IPS DF 19.7 (cell line): ENCODE data around the gene COL17A1.
A peak's percentile ranks its signal among the peaks of the same experiment; 100 is the strongest.

ENCODE experiments used
- DNase-seq: peaks from one replicate; pipeline ENCODE4 v3.0.0-alpha.2; 2013; ENCODE audit warnings: low read depth, low spot score

Gene COL17A1

DNA sequence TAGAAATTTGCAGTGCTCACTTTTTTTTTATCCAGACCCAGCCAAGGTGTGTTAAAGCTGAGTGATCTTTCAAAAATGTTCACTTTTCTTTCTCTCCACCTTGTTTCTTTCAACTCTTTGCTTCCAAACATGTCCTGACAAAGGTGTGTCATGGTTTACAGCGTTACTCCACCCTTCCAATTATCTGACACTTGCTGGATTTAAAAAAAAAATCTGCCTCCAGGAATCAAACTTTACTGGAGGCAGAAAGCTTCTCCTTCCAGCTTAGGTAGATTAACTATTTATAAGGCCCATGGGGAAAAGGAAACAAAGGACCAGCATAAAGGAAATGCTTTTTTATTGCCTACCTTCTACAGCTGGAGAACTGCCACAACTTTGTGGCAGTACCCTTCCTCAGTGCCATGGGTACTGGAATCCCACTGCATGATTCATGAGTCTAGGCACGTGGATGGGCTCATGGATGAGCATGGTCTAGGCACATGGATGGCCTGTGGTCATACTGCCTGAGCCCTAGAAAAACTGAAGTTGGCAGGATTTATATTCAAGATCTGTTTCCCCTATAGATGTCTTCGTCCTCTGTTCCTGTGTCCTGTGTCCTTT is at the start of gene COL17A1:
COL17A1 (minus strand) TSS at position 80 of the 600 bp plus-strand sequence. CDS start 5,207 bp downstream, outside the sequence.
- DNase-seq: no peak

DNA sequence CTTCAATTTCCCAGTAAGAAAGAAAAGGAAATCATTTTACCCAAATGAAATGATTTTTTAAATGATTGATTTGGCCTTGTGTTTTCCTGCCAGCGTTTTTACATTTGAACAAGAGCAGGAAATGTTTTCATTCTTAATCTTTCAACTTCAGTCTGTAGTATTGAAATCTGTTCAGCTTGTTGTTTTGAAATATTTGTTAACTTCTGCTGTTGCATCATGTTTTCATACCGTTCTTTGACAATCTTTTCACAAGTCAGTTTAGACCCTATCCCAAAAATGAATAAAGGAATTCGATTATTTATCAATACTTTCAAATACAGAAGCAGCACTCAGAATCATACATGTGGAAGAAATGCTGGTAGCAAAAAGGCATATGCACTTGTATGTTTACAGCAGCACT is 44.4 kb upstream of the COL17A1 start:
- no peak for DNase-seq

DNA sequence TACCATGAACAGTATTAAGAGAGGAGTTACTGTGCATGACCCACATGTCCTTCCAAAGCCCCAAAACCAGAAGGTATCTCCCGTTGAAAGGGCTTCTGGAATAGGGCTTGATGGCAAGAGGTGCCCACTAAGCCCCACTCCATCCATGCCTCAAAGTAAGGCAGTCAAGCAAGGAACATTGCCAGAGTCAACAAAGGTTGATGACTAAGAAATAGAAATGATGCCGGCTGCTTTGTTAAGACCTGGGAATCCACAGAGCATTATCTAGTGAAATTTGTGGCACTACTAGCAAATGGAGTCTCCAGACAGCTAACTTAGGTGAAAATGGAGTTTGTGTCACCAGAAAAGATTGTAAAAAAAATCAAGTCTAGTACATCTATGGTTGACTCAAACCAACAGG is 42.5 kb upstream of the COL17A1 start:
- DNase-seq: no peak

DNA sequence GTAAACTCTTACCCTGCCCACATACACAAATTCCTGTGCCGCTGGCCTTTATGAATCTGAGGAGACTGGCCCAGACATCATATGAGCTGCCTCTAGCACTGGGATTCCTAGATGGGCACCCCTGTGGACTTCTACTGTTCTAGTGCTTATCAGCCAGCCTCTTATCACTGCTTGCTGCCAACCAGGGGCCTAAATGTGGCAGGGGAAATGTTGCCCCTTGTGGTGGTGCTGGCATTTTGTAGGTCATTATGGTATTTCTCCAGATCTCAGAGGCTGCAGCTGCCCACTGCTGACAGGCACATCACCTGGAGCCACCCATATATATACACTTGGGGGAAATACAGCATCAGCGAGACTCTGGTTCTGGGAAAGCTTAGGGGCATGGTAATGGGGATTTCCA is 41.7 kb upstream of the COL17A1 start:
- no peak for DNase-seq

DNA sequence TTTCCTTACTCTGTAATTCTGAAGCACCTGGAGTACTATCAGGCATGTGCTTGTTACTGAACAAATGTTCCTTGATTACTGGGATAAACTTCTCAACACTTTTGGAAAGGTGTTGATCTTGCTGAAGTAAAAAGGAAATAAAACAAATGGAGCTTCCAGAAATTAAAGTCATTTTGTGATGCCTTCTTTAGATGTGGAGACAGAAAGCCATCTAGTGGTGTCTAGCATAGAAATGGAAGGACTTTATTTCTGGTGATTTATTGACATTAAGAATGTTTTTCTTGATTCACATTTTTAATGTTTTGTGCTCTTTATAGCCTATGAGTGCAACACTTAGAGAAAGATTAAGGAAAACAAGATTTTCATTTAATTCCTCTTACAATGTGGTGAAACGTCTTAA is 37.7 kb upstream of the COL17A1 start:
- DNase-seq: no peak

DNA sequence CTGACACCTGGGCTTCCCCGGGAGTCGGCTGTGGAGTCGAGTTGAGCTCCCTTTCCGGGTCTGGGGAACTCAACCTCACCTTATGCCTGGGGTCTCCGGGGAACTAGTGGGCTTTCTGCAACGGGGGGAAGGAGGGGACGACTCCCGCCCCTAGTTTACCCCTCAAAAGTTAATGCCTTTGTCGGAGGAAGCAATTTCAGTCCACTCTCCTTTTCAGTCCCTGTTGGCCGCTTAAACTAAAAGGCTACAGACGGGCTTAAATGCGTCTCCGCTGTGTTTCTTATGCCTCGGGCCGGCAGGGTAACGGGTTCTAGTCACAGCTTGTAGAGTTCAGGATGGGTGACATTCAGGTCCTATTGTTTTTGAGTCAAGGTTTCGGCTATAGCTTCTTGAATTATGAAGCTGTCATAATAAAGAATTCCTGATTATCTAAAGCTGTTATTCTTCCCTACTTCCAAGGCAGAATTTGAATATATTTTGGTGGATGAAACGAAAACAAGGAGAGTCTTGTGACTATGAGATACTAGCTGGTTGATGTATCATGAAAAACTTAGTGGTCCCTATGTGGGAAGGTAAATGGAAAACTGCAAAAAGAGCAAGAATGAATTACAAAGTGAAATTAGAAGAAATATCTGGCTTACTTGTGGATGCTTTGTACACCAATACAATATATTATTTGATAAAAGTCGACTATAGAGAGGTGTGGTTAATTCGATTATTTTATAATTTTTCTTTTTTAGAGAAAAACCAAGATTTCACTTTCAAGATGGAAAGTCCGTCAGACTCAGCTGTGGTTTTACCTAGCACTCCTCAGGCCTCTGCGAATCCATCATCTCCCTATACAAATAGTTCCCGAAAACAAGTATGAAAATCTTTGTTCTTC is 36.8 kb upstream of the COL17A1 start:
- no peak for DNase-seq

DNA sequence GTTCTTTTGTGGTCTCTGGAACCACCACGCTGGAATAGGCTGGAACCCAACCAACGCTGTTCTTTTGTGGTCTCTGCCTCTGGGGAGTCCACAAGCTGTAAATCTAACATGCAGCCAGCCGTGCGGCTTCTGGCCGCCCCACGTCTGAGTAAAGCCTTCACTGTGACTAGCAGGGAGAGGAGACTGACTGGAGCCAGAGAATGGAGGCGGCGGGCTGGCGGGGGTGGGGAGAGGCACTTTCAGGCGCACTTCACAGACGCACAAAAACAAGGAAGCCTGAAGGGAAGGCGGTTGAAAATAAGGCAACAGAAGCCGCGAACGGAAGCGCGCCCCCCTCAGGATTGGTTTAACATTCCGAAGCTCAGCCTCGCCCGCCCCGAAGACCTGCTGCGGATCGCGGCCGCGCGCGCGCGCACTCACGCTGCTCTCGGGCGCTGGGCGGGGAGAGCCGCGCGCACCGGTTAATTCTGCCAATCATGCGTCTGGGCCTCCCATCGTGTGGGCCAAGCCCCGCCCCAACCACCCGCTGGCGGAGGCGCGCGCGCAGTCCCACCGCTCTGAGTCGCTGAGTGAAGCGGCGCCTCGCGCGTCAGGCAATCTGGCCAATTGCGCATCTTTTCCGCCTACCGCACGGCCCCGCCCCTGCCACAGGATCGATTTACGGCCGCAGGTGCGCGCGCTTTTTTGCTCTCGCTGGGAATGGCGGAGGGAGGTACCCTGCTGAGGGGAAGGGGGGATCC is 36.0 kb upstream of the COL17A1 start, which contains the start of gene SFR1:
SFR1 (plus strand) TSS at position 687 of the 740 bp plus-strand sequence; CDS start at position 700, 13 bp downstream.
- DNase-seq: peak; percentile 88

DNA sequence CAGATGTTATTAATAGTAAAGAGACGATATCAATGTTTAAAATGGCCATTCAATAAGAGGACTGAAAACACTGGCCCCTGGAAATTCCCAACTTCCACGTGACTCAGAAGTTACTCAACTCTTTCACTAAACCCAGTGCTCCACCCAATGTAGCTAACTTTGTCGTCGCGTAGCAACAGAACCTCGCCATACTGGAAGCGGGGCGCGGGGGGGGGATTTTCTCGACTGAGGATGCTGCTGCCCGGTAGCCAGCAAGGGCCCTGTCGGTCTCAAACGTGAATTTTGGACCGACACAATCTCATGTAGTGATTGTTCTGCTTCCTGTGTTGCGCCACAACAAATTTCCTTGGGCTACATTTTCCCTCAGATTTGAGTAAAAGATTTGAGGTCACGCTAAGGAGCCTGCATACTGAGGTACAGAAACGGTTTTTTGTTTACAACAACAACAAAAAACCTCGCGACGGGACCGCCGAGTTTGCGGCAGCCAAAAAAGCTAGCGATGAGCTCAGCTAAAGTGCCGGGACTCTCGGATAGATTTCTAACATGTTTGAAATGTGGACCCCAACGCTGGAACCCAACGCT is 35.3 kb upstream of the COL17A1 start:
- DNase-seq: peak; percentile 72

DNA sequence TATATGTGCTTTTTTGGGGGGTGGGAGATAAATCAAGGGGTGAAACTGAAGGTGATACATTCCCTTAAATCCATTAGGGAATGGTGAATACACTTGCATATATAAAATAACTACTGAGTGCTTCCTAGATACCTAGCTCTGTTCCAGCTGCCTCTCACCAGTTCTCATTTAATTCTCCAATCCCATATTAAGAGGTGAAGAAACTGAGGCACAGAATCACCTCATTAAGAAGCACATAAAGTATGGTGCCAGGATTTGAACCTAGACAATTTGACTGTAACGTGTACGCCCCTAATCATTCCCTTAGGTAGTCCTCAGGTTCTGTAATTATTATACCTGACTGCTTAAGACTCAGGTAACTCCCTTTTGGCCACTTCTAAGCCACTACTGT is 34.8 kb upstream of the COL17A1 start:
- no peak for DNase-seq

DNA sequence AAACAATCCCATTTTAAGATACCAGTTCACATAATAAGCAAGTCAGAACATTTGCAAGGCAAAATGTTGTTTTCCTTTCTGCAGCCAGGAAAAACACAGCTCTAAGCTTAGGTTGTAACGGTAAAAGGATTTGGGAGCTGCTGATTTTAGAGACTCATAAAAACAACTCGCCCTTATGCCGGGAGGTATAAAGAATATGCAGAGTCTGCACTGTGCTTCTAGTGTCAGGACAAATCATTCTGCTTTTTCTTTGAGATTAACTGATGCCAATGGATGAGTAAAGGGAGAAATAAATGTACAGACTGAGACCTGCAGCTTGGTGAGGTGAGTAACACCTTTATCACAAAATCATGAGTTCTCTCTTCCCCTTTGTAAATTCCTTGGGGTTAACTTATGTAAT is 34.3 kb upstream of the COL17A1 start:
- DNase-seq: no peak

DNA sequence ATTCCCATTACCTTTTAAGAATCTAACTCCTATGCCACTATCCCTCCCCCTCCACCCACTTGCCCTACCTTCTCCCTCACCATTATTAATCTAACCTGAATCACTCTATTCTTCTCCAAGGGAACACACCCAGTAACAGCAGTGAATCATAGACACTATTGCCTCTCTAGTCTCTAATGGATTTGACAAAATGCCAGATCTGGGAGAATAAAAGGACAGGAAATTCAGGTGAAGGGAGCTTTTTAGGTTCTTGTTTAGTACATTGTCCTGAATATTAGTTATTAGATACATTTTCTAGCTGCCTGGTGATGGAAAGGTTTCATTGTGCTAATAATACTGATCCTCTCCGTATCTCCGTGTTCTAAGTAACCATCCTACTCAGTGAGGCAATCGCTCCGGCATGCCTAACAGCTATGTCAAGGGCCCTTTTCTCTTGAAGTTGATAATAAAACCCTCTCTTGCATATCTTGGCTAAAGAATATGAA is 32.2 kb upstream of the COL17A1 start:
- DNase-seq: no peak

DNA sequence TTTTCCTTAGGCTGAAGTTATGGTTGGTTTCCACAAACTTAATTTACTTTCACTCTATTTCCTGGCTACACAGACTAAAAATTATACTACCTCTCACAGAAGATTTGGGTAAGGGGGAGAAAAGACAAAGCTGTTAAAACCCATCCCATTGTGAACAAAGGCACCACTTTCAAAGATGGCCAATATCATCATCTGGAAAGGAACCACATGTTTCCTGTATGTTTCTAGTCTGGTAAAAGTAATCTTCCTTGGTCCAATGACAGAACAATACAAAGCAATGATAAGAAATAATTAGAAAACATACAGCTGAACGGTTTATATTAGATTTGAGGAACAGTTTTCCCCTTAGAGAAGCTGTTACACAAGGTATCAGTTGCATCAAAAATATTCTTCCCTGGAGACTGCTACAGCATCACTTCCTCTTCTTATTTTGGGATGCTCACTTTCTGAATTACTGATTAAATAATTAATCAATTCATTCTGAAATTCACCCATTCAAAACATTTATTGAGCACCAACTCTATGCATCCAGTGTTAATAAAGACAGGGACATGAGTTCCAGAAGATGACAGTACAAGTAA is 27.8 kb upstream of the COL17A1 start:
- DNase-seq: no peak

DNA sequence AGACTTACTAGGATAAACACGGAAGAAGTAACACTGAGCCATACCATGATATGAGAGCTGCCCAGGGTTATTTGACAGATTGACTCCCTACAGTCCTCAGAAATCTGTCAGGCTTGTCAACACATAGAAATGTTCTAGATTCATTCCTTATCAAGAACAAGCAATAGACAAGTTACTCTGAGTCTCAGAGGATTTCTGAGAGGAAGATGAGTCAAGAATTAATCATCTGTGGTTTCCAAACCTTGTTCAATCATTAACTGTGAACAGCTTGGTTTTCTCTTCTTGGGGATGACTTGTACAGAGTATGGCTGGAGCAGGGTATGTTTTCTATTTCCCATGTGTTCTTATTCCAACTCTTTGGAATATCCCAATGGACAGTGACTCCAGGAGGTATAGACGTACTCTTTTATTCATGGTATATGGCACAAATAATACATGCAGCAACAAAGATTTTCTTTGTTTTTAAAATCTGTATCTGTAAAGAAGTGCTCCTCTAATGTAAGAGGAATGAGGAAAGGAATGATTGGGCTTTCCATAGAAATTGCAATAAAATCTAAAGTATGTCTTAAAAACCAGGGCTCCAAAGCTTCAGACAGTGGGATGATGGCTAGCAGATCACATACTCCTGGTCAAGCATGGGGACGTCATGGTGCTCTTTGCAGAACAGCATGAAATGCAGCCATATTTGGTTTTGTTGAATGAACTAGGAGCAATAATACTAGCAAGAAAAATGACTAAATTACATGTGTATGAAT is 24.4 kb upstream of the COL17A1 start:
- DNase-seq: no peak

DNA sequence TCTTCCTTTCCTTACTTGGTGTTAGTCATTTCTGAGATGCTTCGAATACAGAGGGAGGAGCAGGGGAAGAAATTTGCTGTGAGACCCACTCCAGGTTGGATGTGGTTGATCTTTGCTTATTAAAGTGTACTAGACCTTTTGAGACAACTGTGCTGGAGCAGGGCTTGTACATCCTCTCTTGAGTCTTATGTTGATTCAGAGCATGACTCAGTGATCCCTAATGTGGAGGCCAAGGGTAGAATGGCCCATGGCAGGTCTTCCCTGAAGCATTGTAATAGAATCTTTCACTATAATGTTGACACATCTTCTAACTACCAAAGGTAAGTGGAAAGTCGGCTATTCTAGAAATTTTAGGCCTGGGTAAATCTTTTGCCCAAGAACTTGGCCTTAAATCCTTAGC is 19.2 kb upstream of the COL17A1 start:
- no peak for DNase-seq

DNA sequence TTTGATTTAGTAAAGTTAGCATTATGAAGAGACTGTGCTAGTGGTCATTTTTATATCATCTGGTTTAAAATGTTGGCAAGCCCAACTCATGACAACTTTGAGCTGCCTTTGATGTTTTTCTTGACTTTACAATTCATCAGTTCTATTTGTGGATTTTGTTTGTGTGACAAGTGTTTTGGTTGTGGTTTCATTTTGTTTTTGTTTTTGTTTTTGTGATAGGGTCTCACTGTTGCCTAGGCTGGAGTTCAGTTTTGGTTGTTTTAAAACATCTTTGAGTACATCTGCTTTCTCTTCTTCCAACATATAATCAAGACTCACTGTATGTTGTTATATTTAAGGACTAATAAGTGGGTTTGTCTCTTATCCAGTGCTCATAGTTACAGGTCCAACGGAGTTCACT is 18.7 kb upstream of the COL17A1 start:
- no peak for DNase-seq

DNA sequence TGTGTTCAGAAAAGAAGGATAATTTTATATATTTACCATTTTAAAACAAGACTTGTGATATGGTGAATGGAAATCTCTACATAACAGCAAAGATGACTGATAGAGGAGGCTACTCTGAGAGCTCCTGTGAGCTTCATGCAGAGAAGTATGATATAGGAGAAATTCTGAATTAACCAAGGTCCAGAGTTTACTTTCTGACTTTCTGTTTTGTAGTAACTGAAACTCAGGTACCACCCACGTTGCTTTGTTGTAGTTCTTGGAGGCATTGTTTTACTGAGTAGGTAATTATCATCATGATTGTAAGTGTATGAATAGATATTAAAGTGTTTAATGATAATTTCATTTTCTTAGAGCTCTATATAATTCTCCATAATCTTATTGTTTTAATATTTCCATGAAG is 18.3 kb upstream of the COL17A1 start:
- DNase-seq: no peak

DNA sequence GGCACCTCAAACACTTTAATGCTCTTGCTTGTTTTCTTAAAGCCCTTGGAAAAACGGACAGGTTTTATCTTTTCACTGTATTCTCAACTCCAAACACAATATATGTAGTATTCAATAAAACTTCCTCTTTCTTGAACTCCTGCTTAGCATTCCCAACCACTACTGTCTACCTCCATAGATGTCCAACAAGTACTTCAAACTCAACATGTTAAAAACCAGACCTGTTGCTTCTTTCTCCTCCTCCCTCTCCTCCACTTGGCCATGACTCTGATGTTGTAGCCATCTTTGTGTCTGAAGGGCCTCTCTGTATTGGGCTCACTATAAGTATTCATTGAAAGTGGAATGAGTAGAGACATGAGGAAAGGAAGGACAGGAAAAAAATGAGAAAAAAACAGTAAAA is 16.2 kb upstream of the COL17A1 start:
- no peak for DNase-seq

DNA sequence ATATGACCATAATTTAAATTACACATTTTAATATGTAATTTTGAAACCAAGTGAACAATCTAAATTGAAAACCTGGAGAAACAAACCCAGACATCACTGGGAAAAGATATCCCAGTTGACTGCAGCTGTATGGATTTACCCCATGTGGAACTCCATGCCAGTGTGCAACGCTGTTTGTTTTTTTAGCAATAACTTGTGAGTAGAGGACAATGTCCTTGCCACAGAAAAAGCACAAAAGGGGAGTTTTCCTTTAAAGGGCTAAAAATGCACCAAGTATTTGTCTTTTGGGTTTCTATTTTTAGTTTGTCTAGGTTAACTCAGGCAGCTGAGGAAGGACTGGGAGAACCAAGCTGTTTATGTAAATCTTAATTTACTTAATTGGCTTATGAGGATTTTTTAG is 15.1 kb upstream of the COL17A1 start:
- DNase-seq: no peak

DNA sequence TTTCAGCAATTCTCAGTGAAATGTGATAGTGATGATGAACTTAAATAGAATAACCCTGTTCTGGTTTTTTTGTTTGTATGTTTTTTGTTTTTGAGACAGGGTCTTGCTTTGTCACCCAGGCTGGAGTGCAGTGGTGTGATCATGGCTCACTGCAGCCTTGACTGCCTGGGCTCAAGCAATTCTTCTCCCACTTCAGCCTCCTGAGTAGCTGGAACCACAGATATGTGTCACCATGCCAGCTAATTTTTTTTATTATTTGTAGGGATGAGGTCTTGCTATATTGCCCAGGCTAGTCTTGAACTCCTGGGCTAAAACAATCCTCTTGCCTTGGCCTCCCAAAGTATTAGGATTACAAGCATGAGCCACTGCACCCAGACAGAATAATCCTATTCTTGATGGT is 14.3 kb upstream of the COL17A1 start:
- no peak for DNase-seq

DNA sequence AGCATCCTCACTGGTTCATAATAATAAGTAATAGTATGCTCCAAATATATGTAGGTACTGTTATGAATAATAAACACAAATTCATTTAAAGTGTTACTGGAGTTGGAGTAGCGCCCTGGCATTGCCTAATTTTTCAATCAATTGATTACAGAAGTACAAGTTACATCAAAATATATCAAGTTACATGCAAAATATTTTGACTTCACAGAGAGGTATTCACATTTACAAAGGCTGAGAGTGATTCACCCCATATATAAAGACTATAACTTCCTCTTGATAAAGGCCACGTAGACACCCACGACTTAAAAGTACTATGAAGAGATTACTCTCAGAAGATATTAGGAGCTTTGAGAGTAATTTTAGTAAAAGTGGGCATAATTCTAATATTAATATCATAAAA is 13.6 kb upstream of the COL17A1 start:
- no peak for DNase-seq
